RPMI7951 (cell line): ENCODE measurements around the gene CD164. TPM values are rescaled to one million over a fixed set of nuclear protein-coding genes. Genes with fewer than 3 reads are reported as not detected.

Experiments
- DNase-seq: peaks from one replicate; pipeline ENCODE4 v3.0.0-alpha.2; 2012; ENCODE audit warnings: low read depth
- total RNA-seq: library from RNA; depleted of rRNA; stranded (reverse); fragments of >200 nt; shearing (Covaris generic); gene quantifications from 2 replicates; pipeline ENCODE4 v1.2.3, GENCODE V29; 2014; rRNA removed

The CD164 gene
- 274 and 382 TPM in 2 replicates for total RNA-seq

DNA sequence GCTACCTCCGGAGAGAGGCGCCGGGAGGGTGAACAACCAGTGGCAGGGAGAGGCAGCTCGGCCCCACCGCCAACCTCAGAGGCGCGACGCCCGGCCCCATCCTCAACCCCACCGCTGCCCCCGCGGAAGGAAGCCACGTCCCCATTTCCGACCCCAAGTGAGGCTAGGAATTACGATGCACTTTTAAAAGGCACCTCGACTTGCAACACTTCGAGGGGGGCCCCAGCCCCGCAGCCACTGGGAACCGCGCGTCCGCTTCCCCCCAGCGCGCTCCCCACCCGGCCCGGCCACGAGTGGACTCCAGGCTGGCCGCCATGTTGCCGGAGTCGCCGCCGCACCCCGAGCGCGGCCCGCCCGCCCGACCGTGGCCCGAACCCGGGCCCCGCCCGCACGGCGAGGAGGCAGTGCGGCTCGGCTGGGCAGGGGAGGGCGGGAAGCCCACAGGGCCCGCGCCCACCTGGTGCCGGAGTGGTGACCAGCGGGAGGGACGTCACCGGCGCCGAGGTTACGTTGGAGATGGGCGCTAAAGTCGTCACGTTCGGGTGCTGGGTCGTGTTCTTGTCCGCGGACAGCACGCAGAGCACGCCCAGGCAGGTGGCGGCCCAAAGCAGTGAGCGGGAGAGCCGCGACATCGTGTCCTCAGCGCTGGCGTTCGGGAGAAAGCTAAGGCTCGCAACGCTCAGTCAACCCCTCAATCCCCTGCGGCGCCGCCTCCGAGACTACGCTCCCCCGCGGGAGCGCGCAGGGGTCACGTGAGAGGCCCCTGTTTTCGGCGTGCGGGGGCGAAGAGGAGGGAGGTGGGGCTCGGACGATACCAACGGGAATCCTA lies at the start of gene CD164:
TSS of gene CD164 (minus strand) at position 721 of the 829 bp plus-strand sequence. CDS start at position 632, 89 bp downstream.
- DNase-seq: peak; percentile 93

DNA sequence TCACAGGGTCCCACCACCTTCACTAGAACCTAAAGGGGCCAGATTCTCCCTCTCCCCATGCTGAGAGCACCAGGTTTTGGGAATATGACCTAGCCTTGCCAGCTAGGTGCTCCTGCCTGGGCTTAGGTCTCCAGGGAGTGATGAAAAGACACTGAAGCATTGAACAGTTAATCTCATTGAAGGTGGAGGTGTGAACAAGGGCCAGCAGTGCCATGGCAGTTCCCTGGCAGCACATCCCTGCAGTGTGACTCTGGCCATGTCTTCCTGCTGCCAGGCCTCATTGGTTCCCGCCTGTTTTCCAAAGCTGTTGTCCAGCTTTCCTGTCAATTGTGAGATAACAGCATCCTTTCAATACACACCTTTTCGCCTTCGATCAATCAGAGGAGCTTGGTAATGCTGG lies 47.2 kb upstream of the CD164 start:
- no peak for DNase-seq

DNA sequence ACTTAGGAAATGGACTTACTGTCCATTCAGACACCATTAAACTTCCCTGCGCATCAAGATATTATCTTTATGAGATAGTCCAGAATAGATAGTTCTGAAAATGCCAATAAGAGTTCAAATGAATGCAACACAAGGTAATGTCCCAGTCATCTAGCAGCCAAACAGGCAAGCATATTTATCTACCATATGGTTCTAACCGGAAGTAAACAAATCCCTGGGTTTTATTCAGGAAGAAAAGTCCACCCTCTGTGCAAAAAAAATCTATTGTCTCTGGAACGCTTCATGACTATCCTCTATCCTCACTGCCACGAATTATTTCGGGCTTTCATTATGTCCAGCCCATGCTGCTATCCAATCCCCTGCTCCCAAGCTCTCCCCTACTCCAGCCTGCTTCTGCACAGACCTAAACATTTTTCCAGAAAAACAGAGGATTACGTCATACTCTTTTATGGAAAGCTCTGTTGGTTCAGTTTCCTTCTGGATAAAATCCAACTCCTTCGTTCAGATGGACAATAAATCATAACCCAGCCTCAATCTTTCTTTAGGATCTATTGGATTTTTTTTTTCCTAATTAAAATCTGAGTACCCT lies 46.7 kb upstream of the CD164 start:
- DNase-seq: peak; percentile 30

DNA sequence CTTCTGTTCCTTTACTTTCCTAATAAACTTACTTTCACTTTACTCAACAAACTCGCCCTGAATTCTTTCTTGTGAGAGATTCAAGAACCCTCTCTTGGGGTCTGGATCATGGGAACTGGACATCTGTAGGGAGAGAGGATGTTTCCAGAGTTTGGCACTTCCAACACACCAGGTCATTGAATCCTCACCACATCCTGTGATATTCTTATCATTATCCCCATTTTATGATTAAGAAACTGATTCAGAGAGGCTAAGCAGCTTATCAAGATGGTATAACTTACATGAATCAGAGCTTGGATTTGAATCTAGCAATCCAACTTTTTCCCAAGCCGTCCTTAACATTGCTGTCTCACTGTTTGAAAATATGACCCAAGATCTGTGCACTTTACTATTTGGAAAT lies 42.7 kb upstream of the CD164 start:
- peak; percentile 41 for DNase-seq

DNA sequence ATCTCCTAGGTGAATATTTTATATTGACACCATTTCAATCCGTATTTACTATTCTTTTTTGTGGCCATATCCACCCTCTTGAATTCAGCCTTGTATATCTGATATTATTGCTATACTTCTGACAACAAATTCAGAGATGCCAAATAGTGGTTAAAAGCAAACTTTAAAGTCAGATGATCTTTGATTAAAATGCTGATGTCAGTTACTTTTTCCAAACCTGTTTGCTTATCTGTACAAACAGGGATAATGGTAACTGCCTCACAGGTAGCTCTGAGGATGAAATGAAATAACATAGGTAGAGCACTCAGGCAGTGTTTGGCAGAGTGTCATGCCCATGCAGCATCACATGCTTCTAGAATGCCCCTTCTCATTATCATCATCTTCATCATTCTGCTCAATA lies 38.9 kb upstream of the CD164 start:
- no peak for DNase-seq

DNA sequence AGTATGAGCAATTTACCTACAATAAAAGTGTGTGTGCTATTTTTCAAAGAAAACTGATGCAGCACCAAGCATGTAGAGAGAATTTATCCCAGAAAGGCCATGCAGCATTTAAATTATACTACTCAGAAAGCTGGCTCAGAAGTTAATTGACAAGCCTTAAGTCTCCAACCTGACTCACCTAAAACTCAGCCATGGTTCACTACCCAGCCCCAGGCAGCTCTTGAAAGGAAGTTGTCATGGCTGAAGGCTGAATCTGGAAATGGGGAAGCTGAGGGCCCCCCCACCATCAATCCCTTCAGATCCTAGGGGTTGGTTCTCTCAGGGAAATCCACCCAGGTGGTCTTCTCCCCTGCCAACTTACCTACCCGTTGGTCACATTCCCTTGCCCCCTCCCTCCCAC lies 38.5 kb upstream of the CD164 start:
- DNase-seq: peak; percentile 9

DNA sequence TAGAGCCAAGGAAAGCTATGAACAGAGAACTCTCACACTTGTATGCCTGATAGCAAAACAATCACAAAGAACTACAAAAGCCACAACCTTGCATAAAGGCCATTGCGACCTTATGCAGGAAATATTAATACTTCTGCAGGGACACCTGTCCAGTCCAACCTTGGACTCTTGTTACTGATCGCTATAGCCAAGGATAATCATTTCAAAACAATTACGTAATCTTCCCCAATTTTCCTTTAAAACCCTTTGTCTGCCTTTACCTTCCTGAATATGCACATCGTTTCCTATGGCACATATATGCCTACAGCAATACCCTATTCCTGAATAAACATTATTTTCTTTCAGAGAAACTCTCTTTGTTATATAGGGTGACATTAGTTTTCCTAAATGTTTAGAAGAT lies 35.4 kb upstream of the CD164 start:
- no peak for DNase-seq

DNA sequence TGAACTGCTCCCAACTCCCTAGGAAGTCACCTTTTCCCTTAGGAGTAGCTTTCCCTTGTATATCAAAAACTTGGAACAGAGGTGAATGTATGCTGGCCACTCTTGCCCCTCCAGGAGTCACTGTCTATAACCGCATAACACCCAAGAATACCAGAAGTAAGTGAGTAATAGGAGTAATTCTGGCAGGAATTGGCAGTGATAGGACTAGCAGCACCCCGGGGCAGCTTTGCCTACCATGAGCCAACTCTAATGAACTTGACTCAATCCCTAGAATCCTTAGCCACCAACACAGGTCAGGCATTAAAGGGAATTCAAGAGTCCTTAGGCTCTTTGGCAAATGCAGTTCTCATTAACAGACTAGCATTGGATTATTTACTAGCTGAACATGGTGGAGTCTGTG lies 28.8 kb upstream of the CD164 start:
- peak; percentile 42 for DNase-seq

DNA sequence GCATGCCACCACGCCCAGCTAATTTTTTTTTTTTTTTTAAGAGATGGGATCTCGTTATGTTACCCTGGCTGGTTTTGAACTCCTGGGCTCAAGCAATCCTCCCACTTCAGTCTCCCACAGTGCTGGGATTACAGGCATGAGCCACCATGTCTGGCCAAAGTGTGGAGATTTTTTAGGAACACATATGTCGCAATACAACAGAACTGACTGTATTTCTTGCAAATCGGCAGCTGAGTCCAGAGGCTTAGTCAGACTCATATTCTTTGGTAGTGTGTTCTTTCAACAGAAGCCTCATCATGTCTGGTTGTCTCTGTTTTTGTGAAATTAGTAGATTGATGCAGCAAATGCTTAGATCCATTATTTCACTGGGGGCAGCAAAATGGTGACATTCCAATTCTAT lies 23.9 kb upstream of the CD164 start:
- DNase-seq: peak; percentile 6

DNA sequence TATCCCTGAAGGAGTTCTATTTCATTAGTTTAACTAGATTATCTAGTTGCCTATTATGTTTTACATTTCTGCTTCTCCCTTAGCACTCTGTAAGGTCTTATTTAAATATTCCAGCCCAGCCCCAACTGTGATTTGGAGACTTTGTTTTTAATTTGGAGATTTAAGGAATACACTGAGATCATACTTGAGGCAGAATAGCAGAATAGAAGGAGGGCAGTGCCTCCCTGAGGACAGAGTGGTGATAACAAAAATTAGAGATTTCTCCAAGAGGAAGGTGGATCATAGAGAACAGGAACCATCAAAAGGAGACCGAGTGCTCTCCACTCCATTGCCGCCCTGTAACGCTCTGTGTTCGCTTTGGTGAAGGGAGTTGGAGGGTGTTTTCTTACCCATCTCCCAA lies 14.8 kb upstream of the CD164 start:
- no peak for DNase-seq

DNA sequence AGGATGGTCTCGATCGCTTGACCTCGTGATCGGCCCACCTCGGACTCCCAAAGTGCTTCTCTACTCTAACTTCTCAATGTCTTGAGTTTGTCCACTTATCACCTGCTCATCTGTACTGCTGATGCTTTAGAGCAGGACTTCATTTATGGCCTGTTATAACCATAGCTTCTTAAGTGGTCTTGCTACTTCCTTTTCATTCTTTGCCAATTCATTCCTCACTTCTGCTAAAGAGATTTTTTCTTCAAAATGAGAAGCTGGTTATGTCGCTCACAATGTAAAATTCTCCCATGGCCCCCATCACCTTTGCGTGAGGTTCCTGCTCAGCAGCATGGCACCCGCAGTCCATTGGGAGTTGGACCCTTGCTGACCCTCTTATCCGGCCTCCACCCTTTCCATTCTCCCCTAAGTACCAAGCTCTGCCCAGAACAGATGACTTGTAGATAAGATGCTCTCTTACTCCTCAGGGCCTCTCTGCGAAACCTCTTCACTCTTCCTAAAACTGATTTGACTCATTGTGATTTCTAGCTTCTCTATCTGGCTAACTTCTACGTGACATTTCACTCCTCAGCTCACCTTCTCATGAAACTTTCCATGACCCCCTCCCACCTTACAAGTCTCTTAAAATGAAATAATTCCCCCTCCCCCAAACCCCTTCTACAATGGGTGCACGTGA lies 13.9 kb upstream of the CD164 start:
- DNase-seq: no peak

DNA sequence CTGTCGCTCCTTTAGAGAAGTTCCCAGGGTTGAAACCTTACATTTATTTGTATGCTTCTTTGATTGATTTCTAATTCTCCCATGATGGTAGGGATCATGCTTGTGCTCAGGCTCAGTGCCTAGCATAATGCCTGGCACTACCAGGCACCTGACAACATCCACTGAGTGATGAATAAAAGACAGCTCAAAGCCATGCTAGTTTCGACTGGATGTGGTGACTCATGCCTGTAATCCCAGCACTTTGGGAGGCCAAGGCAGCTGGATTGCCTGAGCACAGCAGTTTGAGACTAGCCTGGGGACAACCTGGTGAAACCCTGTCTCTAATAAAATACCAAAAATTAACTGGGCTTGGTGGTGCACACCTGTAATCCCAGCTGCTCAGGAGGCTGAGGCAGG lies 11.6 kb upstream of the CD164 start:
- peak; percentile 23 for DNase-seq

DNA sequence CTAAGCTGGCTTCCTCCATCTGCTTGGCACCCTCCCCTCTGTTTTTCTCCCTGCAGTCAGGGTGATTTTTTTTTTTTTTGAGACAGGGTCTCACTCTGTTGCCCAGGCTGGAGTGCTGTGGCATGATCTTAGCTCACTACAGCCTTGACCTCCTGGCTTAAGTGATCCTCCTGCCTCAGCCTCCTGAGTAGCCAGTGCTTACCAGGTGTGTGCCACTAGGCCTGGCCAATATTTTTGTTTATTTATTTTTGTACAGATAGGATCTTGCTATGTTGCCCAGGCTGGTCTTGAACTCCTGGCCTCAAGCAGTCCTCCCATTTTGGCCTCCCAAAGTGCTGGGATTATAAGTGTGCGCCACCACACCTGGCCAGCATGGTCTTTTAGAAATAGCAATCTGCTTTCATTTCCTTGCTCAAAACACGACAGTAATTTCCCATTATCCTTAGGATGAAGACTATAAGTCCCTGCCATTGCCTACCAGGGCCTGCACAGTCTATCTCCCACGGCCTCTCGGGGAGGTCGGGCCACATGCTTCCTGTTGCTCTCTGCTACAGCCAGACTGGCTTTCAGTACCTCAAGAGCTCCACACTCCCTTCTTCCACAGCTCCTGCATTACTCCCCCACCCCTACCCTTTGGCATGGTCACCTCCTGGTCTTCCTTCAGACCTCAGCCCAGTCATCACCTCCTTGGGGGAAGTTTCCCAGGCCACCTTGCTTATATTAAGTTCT lies 11.1 kb upstream of the CD164 start:
- no peak for DNase-seq

DNA sequence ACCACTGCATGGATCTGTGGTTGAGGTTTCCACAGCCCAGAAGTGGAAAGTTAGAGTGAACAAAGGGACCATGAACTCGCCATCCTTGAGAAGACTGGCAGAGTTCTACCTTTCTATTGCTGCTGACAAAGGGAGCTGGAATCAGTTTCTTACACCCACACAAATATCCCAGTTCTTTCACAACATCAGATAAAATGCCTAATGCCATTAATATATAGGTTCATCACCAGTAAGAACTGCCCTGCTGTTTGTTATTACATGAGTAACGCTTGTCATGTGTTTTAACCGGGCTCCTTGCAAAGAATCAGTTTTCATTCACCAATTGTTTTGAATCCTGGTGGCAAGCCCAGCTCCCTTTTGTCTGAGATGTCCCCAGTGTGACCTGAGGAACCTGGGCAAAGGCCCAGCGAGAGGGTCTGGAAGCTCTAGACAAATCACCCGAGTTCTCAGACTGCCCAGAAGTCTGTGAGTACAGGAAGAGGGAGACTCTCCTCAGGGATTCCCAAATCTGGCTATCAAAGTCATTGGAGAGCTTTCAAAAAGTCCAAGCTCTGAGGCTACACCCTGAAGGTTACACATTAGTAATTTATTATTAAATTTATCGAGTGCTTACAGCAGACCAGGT lies 7.5 kb upstream of the CD164 start:
- no peak for DNase-seq

DNA sequence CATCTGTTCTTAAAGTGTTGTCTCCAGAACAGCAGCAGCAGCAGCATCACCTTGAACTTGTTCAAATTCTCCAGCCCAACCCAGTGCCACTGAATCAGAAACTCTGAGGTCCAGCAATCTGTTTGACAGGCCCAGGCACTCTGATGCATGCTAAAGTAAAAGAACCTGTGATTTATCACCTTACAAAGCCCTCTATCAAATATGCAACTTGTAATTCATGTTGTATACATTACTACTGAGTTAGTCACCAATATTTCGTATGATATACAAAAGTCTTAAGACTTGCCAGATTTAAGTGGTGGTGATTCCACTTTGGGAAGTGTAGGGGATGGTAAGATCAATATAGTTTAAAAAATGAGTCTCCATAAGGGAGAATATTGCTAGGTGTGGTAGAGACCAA lies 6.0 kb upstream of the CD164 start:
- no peak for DNase-seq

DNA sequence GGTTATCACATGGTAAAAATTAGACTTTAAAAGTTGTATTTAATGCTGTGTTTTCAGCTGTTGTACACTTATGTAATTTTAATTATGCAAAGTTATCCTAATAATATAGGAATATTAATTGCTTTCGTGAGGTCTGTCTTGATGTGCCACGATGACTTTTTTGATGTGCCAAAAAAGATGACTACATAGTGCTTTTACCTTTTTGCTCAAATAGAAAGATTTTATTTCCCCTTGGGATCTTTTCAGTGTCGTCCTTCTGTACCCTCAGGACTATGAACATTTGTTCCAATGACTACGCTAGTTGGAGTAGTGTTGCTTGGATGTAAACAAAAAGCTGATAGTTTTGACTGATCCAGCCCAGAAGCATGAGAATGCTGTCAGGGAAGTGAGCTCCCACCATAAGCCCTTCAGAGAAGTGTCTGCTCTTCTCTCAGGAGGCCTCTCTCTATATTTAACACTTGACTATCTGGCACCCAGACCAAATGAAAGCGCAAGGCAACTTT lies 1.2 kb upstream of the CD164 start:
- no peak for DNase-seq

DNA sequence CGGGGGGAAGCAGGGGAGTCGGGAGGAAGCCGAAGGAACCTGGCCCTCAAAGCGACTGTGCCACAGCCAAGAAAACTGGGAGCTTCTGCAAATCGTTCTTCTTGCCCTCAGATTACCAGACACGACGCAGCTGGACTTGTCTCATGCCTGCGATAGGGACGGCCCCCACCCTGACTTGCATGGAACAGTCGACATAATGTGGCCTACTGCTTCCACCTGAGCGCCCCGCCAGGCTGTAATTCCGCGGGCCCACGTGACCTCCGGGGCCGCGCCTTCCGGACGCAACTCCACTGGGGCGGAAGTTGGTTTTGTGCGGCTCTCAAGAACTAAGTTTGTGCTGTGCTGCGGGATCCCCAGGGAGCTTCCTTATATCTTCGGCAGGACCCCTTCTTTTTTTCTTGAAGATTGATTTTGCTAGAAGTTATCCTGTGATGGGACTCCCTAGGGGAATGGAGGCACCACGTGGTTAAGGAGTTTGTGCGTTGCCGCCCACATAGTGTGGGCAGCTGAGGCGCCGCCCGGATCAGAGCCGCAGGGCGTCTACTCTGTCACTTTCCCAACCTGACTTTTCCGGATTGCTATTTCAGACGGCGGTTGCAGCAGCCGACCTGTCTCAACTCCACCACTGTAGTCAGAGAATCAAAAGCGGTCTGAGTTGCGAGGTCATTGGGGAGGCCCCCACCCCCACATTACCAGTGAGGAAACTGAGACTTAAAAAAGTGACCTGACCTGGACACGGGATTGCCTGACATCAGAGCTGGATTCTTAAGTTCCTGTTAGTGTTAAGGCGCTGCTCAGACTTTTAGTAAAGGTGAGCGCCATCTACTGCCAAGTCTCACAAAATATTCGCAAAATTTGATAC lies 540 bp upstream of the CD164 start:
- DNase-seq: peak; percentile 92

DNA sequence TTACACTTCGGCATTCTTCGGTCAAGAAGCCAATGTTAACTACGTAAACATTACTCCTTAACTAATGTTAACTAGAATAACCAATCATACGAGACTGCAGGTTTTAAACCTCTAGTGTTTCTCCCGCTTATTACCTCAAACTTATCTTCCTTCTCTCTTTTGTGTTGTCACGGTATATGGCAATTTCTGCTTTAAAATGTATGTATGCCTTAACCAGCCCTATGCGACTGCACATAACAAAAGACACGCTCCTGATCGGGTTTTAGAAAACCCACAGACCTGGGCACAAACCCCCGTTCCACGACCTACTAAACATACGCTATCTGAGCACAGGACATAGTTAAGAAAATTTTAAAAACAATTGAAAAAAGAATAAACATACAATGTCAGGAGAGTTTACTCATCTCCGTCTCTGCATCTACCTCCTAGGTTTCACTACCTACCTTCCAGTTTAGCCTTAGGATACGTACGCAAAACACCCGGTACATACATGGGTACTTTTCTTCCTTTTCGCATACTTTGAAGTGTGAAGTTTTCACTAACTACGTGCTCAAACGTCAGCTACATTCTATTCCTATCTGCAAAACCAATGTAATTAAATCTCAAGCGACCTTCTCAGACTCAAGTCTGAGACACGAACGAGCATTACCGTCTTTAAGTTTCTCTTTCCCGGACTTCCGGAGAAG lies 1.1 kb downstream of the CD164 start:
- DNase-seq: peak; percentile 15

DNA sequence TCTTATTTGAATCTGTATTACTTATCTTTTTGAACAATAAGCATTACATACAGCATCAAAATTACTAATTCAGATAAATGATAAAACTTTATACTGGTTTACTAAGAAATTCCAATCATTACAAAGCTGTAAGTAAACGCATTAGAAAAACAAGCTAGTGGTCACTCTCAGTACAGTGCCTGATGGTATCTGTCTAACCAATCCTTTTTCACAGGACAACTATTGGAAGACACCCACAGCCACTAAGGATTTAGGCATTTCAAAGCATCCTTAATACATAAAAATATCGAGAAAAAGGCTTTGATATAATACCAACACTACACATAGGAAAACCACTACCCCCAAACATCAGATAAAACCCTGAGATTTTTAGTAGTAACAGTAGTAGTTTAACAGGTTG lies 2.6 kb downstream of the CD164 start:
- no peak for DNase-seq

DNA sequence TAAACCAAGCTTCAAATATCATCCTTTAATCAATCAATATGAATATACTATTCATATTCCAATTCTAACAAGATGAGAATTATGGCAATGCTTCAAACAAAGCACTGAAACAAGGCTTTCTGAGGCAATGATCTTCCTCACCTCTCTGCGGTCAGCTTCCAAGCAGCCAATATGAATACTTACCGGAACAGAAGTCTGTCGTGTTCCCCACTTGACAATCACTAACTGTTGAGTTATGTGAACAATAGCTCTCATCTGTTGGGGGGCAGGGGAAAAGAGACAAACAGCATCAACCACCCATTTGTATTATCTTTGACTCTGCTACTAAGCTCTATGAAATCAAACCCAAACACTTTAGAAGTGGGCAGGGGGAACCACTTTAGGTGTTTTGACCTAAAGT lies 4.5 kb downstream of the CD164 start:
- no peak for DNase-seq
